ENCODE data around the gene DNAH6. TPM values are rescaled to one million over a fixed set of nuclear protein-coding genes. Genes with fewer than 3 reads are reported as not detected.

DNAH6 gene
- total and polyA plus RNA-seq, 9 of the 15 experiments (the other 6 are each of a cell fraction or from before 2014, with no cell fraction given): 0.01 to 0.04 (median 0.01) TPM; not detected in 5

GRCh38 chr2:84674099-84674498, 157.8 kb downstream of the DNAH6 start:
- POLR2A ChIA-PET: no interaction called here

More at GRCh38 chr2:84674099-84674498, 157.8 kb downstream of the DNAH6 start:
- ATAC-seq (no peak), FAIRE-seq (no peak), DNase-seq (ENCODE audit: extremely low read depth in 1 of 4, low spot score in 3 of 4) (no peak)
- CTCF ChIA-PET (ENCODE audit: low intra/inter-chr PET ratio): no interaction called here
- TF ChIP-seq ZNF583 (CRISPR knock-in tag; IDR thresholded peaks at IDR 0.05) (no peak), HSF4 (CRISPR knock-in tag; IDR thresholded peaks at IDR 0.05; ENCODE audit: borderline replicate concordance) (no peak), ETV1 (tag; conservative IDR thresholded peaks at IDR 0.05; ENCODE audit: low read depth) (no peak), CEBPZ (IDR thresholded peaks at IDR 0.05; ENCODE audit: borderline replicate concordance, low read depth, low read length) (no peak), ZNF507 (tag; conservative IDR thresholded peaks at IDR 0.05) (no peak), CREM (IDR thresholded peaks at IDR 0.05; ENCODE audit: low read depth) (no peak), RBM22 (IDR thresholded peaks at IDR 0.05; ENCODE audit: low read depth, low read length, poor library complexity, severe bottlenecking) (no peak), NR2C2 (CRISPR knock-in tag; IDR thresholded peaks at IDR 0.05) (no peak), NR2C2 (tag; IDR thresholded peaks at IDR 0.05) (no peak), ZNF263 (CRISPR knock-in tag; IDR thresholded peaks at IDR 0.05; ENCODE audit: borderline replicate concordance) (no peak), ERF (CRISPR knock-in tag; IDR thresholded peaks at IDR 0.05) (no peak), AFF4 (CRISPR knock-in tag; IDR thresholded peaks at IDR 0.05) (no peak), OTX1 (CRISPR knock-in tag; IDR thresholded peaks at IDR 0.05) (no peak), EWSR1 (IDR thresholded peaks at IDR 0.05; ENCODE audit: borderline replicate concordance, low read depth, partially characterized antibody) (no peak), RNF2 (IDR thresholded peaks at IDR 0.05) (no peak)
- intact Hi-C loops (cut with micrococcal nuclease): no loop called here
- no peaks in the 10 kb centered on the region for H3K36me3 ChIP-seq (ENCODE audit: control insufficient read depth, insufficient read depth, low read length)
- no peak overlapping the region for H3K4me3 ChIP-seq
- H3K4me1 ChIP-seq (replicated peaks in 1 of 2; ENCODE audit: control insufficient read depth in 2 of 2, insufficient read depth in 2 of 2, low read length in 2 of 2): no peaks in the 10 kb centered on the region
- no peak overlapping the region for H3K9ac ChIP-seq (ENCODE audit: insufficient read depth in 1 of 2, low read depth in 2 of 2, low read length in 2 of 2)
- H3K79me2 ChIP-seq (ENCODE audit: control insufficient read depth, insufficient read depth, low read length): no peaks in the 10 kb centered on the region
- H2AFZ ChIP-seq (ENCODE audit: low read depth, low read length): no peak overlapping the region
- no peak overlapping the region for H3K27ac ChIP-seq (ENCODE audit: extremely low read depth, low read depth, low read length)
- H3K4me2 ChIP-seq (ENCODE audit: insufficient read depth, low read length): no peak overlapping the region
- in situ Hi-C loops (cut with MboI): no loop called here
- no peaks in the 10 kb centered on the region for H3K9me1 ChIP-seq (ENCODE audit: control insufficient read depth, insufficient read depth, low read length)
- H3K27me3 ChIP-seq (ENCODE audit: control insufficient read depth in 2 of 2, insufficient read depth in 2 of 2, low read length in 2 of 2): no peaks in the 10 kb centered on the region
- H4K20me1 ChIP-seq (replicated peaks; ENCODE audit: control insufficient read depth, insufficient read depth, low read length): no peaks in the 10 kb centered on the region
- no TSS peak for BruUV-seq (replicated peaks)
- no peaks in the 10 kb centered on the region for H3K9me3 ChIP-seq (replicated peaks; ENCODE audit: control insufficient read depth, insufficient read depth, low read depth, low read length)
